NB4 (cell line): Measurements from ENCODE around the gene NTNG2.

Experiments
- CTCF ChIP-seq: IDR thresholded peaks from one replicate; pipeline ENCODE4 v1.5.1; 2012; ENCODE audit warnings: low read depth, low read length
- MYC ChIP-seq: IDR thresholded peaks from 2 replicates; pipeline ENCODE4 v1.6.1; 2011; ENCODE audit warnings: low read depth, low read length
- POLR2A ChIP-seq: IDR thresholded peaks from 2 replicates; pipeline ENCODE4 v1.6.1; 2011; ENCODE audit warnings: mild to moderate bottlenecking; ENCODE audit not compliant: insufficient read length; ENCODE audit errors: extremely low read depth
- TF ChIP-seq, protein P1 (sequence below): IDR thresholded peaks from 2 replicates; pipeline ENCODE4 v1.6.1; 2011; ENCODE audit warnings: low read depth, low read length

- TF ChIP-seq CTCF (no peak), POLR2A (no peak), MYC (no peak)
- TF ChIP-seq, protein P1, sequence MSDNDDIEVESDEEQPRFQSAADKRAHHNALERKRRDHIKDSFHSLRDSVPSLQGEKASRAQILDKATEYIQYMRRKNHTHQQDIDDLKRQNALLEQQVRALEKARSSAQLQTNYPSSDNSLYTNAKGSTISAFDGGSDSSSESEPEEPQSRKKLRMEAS: no peak
Measured at GRCh38 chr9:132142924-132143323, 18.9 kb upstream of the NTNG2 start.
